NCI-H524 (cell line): Measurements from ENCODE around the gene NSD2.
"Not testable (repeated sequence)": the region's sequence is repeated elsewhere in the genome, so short reads cannot be mapped to it uniquely, and the experiment has no call there.

ENCODE experiments used
- DNase-seq, 2 experiments: peaks; one replicate each; lab custom pipeline; 2025; lab: John Stamatoyannopoulos, UW

The NSD2 gene

DNA sequence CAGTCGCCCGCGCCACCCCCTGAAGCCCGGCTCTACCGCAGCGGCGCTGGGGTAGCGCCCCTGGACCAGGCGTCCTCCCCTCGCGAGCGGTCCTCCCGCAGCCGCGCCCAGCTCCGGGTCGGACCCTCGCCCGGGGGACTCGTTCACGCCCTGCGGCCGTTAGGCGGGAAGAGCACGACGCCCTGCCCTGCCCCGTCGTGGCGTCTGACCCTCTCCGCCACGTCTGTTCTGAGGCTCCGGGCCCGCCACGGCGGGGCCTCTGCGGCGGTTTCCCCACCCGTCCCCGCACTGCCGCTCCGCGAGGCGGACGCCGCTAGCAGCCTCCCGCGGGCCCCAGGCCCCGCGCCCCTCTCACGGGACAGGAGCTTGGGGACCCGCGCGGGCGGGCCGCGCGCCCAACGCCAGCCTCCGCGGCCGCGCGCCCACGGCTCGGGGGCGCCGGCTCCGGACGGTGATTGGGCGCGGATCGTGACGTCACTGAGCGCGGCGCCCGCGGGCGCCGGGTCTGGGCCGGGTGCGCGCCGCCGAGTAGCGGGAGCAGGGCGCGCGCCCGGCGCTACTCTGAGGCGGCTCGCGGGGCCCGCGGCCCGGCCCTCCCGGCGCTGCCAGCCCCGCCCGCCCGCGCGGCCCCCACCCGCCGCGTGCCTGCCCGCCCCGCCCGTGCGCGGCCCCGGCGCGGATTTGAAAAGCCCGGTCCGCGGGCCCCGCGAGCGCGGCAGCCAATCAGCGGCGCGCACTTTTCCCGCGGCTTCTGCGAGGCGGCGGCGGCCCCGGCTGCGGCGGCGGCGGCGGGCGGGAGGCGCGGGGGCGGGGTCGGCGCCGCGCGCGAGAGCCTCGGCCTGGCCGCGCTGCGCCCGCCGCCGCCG is at the start of gene NSD2:
Gene NSD2 (plus strand): TSS at position 816 of the 866 bp plus-strand sequence. CDS start 29,262 bp downstream, outside the sequence.
- DNase-seq = peak; percentile 66 to 87

DNA sequence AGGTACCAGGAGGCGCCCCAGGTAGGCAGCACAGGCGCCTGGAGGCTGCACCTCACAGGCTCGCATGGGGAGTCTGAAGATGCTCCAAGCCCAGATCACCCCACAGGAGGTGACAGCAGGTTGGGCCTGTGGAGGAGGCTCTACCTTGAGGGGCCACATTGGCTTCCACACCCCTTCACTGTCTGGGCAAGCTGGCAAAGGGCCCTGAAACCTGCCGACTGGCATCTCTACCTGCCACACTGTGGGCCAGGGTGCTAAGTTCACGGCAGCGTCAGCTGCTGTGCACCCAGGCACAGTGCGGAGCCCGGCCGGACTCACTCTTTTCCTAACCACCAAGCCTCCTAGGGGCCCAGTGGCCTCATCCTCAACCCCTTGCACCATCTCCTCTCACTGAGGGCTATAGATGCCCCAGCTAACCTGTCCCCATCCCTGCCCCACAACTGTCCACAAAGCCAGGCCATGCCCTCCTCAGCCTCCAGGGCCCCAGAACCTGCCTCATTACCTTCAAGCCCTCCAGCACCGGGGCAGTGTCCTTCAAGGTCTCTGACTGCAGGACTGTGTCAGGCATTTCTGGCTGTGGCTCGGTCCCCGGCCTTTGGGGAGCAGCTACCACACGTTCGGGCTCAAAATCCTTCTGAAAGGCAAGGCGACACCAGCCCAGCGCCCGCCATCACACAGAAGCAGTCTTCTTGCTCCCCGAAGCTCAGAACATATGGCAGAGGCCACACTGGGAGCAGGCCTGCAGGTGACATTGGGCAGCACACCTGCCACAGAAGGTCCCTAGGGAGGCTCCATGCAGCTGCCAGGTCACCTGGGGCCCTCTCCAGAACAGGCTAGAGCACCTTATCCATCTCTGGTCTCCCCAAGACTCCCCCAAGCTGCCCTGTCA is 49.3 kb upstream of the NSD2 start:
- no peak for DNase-seq

DNA sequence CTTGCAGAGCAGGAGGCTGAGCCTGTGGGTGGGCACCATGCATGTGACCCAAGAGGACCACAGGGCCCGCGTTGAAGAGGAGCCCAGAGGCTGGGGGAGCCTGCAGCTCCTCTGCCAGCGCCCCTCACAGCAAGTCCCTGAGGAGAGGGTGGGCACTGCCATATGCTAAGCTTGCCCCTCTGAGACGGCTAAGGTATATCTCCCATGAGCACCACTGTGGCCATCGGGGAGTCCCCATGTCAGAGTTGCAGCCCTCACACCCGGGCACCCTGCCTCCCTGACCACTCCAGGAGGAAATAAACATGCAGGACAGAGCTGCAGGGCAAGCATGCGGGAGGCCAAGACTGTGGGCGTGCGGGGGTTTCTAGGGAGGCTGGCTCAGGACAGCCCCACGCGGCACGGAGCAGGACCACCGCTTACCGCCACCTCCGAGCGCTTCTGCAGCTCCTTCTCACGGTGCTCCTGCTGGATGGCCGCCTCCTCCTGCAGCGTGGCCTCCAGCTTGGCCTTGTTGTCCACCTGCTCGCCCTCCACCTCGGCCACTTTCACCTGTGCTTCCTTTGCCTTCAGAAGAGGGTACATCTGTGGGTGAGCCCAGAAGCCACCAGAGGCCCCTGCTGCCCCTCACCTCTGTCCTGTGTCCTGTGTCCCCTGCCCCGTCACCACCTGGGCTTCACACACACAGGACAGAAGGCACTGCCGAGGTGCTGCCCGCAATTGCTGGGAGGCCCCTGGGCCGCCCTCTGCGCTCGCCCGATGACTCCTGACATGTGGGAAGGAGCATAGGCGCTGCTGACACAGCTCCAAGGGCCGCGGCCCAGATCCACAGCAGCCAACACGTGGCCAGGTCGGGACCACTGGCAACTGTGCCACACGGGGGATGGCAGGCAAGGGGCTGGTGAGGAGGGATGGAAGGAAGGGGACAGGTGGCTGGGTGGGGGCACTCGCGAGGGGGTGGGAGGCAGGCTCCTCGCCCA is 48.3 kb upstream of the NSD2 start:
- no peak for DNase-seq

DNA sequence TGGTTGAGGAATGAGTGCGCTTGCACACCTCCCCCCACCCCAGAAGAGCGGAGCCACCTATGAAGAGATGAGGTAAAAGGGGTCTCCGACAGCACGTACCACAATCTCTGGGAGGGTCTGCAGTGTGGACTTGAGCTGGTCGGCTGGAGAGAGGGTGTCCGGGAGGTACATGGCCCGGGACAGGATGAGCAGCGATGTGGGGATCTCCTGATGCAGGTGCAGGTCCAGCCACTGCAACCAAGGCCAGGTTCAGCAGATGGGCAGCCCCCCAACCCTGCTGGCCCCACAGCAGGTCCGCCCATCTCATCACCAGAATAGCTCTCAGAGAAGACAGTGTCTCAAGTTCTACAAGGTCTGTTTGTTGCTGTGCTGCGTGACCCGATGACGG is 47.7 kb upstream of the NSD2 start:
- DNase-seq = no peak

DNA sequence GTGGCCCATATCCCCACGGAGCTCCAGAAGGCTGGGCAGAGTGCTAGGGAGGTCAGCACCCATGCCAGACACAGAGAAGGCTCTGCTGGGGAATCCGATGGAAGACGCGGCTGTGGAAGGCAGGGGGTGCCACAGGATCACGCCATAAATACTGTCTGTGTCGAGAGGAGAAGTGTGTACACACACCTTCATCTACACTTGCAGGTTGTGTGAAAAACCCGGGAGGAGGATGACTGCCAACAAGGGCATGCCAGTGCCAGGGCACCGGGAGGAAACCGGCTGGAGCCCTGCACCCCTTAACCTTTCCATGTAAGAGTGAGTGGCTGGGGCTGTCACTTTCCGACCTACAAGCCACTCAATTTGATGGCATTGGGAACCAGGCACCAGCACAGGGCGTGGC is 46.4 kb upstream of the NSD2 start:
- DNase-seq = no peak

DNA sequence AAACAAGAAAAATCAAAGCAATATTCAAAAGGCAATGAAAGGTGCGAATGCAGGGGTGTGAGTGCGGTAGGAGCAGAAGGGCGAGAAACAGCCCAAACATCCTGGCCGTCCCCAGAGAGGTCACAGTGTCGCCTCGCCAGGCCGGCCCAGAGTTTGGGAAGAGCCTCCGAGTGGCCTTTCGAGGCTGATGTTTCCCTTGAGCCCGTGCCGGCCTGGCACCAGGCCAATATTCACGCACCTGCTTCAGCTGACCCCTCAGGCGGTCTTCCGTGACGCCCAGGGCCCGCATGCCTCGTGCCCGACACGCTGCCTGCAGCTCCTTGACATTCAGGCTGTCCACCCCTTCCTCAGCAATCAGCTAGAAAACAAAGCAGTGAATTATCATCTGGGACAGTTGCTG is 45.9 kb upstream of the NSD2 start:
- DNase-seq = no peak

DNA sequence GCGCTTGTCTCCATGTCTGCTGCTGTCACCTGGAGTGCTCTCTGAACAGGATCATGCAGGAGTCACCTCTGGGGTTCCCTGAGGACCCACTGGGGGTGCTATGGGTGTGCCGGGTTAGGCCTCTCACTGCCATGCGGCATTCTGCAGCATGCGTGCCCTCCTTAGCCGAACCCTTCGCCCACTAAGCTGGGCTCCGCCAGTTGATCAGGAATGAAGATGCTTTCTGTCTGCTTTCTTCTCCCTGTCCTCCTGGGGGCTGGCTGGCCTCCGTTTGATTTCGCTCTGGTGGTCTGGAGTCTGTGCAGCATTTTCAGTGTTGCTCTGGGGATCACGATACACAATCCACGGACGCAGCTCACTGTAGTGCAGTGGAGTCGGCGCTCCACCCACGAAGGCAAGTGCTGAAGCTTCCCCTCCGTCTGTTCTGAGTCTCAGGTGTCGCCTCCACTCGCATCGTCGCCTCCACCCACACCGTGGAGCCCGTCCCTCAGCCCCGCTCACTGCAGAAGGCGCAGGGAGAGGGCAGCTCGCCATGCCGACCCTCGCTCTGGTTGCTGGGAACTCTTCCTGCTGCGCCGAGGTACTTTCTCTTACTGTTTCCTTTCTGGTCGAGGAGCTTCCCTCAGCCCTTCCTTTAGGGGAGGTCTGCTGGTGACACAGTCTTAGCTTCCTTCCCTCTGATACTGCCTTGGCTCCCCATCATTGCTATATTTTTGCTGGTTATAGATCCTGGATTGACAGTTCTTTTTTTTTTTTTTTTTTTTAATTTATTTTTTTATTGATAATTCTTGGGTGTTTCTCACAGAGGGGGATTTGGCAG is 44.5 kb upstream of the NSD2 start:
- DNase-seq = no peak

DNA sequence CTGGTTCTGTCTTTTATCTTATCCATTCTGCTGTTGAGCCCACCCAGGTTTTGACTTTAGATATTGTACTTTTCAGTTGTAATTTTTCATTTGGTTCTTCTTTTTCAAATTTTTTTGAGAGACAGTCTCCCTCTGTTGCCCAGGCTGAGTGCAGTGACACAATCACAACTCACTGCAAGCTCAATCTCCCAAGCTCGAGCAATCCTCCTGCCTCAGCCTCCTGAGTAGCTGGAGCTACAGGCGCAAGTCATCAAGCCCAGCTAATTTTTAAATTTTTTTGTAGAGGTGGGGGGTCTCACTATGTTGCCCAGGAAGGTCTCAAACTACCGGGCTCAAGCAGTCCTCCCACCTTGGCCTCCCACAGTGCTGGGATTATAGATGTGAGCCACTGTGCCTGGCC is 41.0 kb upstream of the NSD2 start:
- DNase-seq = no peak

DNA sequence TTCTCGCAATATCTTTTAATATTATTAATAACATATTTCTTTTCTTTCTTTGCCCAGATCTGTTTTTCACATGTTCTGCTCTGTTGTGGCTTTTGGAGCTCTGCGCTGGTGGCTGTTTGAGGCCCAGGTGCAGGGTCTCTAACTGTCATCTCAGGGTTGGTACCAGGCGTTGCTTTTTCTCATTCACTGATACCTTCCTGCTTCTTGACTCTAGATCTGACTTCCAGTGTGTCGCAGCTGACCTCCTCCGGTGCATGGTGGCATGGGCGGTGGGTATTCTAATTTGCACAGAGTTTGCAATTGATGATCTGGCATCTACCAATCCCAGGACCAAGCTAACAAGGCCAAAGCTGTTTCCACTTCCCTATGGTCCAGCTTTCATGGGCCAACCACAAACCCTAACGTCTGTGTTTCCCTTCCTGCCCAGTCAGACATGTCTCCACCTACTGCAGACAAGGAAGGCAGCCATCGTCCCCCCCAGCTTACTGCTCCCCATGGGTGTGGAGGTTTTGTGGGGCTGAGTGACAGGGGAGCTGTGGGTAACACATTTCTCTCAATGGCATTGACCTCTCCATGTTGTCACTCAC is 40.5 kb upstream of the NSD2 start:
- no peak for DNase-seq

DNA sequence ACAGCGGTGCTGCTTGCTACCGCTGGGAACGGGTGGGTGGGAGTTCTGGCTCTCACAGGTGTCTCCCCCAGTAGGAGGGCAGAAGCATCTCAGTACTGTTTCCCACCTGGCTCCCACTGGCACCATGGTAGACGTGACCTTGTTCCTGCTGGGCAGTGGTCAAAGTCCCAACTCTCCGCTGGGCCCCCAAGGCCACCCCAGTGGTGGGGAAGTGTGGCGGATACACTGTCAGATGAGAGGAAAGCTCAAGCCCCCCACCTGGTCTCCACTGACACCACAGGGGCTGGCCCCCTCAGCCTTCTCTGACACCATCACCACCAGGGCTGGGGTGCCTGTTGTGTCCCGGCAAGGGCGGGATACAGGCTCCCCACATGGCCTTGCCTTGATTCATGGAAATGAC is 39.9 kb upstream of the NSD2 start:
- no peak for DNase-seq

DNA sequence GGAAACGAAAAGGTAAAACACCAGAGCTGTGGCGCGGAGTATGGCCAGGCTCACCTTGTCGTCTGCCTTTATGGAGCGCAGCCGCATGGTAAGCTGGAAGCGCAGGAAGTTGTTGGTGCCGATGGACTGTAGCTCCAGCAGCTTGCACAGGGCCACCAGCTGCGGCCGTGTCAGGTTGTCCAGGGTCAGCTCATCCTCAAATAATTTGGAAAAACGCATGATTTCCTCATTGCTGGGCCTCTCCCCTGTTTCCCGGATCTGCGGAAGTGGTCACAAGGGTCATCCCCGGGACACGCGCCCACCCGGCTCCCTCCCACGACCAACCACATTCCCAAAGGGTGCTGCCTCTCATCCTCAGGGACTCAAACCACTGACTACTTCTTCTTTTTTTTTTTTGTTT is 38.5 kb upstream of the NSD2 start:
- no peak for DNase-seq

DNA sequence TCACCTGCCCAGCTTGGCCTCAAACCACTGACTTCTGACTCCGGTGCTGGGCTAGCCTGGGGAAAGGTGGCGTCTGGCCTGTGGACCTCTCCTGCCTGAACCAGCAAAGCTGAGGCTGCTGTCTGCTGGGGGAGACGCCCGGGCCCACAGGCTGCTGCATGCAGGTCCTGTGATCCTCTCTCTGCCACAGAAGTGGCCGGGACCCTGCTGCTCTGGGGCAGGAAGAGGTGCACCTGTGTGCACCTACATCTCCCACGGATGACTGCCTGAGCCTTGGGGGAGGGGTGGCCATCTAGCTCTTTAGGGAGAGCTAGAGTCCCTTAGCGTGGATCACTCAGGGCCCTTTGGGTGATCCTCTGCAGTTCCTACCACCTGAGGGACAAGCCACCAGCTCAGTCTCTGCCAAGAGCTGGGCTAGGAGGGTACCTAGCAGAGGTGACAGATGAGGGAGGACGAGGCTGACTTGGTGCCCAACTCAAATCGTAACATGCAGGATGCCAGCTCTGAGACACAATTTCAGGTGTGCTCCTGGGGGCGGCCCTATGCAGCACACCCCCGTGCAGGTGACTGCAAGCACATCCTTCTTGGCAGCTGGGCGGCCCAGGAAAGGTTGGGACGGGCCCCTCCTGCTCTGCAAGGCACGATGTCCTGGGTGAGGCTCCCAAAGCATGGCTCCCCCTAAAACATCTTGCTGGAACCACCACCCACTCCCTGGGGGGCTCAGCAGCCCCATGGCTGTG is 37.7 kb upstream of the NSD2 start:
- DNase-seq = no peak

DNA sequence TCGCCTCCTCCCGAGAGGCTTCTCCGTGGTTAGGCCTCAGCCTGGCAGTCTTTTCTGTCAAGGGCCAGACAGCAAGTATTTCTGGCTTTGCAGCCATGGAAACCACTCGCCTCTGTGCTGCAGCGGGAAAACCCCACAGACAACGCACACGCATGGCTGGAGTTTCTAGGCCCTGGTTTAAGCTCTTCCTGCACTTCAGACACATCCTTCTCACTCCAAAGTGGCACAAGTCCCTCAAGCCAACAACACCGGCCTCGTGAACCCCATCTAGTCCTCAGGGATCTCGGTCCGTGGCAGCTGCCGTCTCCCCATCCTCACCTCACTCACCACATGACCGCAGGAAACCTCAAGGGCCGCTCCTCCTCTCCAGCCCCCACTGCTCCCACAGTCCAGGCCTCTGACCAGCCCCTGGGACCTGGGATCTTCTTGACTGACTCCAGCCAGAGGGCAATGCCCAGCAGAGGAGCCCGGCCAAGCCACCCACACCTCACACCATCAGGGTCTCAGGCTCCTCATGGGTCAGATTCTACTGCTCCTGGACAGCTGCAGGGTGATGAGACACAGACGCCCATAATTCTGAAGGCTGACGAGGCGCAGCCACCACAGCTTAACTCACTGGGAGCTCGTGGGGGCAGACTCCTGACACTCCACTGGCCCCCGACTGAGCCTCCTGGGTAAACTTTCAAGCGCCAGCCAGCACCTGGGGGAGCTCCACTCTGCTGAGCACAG is 37.0 kb upstream of the NSD2 start:
- DNase-seq = no peak

DNA sequence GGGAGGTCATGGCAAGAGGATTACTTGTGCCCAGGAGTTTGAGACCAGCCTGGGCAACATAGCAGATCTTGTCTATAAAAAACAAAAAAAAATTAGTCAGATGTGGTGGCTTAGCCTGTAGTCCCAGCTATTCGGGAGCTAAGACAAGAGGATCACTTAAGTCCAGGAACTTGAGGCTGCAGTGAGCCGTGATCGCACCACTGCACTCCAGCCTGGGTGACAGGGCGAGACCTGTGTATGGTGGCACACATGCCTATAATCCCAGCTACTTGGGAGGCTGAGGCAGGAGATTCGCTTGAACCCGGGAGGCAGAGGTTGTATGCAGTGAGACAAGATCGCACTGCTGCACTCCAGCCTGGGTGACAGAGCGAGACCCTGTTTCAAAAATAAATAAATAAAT is 35.4 kb upstream of the NSD2 start:
- not testable (repeated sequence) for DNase-seq

DNA sequence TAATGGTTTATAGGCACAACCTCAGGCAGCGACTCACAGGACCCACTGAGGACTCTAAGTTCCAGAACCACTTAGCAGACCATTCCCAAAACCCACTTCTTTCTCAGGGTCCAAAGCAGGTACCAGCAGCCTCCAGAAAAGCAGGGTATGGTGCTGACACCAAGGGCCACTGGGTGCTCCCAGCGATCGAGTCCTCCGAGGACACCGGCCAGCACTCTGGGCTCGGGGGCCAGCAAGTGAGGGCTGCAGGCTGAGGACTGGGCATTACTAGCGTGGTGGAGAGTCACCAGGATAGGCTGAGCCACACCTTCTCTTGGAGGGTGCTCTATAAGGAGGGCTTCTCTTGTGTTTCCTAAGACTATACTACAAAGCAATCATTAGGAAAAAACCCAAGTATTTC is 34.5 kb upstream of the NSD2 start:
- DNase-seq = no peak

DNA sequence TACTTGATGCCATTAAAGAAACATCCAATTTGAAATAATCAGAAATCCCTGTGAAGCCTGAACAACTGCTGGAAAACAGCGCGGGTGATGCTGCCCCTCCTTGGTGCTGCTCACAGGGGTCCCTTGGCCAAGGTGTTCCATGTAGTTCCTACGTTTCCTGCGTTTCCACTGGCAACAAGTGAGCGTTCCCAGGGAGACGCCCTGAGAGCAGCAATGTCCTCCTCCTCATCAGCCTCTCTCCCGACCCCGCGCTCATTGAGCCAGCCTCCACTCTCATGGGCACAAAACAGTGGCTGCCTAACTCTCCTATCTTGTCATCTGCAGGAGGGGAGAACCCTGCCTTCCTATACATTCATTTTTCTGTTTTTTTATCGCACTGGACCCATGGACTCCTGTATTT is 34.1 kb upstream of the NSD2 start:
- no peak for DNase-seq

DNA sequence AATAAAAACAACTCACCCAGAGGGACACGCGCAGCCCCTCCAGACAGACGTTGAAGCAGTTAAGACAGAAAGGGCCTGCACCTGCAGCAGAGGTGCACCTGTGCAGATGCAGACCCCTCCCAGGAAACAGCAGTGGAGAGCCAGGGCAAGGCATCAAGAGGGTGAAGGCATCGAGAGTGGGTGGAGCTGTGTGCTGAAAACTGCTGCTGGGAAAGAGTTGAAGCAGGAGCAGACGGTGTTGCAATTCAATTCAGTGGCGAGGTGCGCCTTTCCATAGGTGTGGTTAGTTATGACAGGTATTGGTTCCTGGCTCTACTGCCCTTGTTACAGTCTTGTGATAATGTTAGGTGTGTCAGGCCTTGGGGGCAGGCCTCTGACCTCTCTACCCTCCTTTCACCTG is 31.9 kb upstream of the NSD2 start:
- DNase-seq = no peak

DNA sequence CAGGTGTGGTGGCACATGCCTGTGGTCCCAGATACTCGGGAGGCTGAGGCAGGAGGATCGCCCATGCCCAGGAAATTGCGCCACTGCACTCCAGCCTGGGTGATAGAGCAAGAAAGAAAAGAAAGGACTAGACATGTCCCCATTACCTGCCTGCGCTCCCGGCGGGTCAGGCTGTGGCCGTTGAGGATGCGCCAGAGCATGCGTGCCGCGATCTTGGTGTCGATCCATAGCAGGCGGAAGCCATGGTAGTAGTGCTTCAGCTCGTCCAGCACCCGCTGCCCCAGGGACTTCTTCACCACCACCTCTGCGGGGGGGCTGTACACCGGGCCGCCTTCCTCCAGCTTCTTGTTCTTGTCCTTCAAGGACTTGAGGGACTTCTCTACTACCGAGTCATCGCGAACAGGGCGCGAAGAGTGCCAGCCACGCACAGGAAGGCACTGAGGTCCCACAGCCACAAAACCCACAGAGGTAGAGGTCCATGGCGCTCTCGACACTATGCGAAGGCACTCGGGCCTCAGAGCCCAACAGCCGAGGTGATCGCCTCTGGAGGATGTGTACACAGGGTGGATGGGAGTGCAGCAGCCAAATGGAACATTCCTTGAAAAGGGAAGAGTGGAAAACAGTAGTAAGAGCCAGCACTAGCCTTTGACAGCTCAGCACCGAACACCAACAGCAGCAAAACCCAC is 29.8 kb upstream of the NSD2 start:
- no peak for DNase-seq

DNA sequence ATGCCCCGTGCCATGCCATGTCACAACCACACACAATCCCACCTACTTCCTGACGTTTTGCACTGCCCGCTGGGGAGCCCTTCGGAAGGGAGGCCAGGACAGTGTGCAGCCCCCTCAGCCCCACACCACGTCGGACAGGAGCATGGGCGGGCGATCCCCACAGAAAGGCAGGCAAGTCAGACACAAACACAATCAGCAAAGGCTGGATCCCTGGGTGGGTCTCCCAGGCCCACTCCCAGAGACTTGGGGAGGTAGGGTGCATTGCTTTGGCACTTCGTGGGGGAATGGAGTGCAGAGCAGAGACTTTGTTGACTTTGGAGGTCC is 29.3 kb upstream of the NSD2 start:
- no peak for DNase-seq
